ENCODE measurements around the gene FANCD2.

DNA sequence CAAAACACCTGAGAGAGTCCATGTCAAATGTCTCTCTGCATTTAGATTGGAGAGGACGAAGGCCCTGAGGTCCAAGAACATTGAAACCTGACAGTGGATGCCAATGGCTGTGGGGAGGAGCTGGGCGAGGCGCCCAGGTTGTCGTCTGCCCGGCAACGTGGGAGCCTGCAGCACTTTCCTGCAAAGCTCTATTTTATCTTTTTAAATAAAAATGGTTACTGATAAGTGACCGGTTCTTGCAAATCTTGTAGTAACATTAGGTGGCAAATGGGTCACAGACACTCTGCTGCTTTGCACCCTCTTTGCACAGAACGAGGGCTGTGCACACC, 19.5 kb upstream of the FANCD2 start:
- TF ChIP-seq, protein P1, sequence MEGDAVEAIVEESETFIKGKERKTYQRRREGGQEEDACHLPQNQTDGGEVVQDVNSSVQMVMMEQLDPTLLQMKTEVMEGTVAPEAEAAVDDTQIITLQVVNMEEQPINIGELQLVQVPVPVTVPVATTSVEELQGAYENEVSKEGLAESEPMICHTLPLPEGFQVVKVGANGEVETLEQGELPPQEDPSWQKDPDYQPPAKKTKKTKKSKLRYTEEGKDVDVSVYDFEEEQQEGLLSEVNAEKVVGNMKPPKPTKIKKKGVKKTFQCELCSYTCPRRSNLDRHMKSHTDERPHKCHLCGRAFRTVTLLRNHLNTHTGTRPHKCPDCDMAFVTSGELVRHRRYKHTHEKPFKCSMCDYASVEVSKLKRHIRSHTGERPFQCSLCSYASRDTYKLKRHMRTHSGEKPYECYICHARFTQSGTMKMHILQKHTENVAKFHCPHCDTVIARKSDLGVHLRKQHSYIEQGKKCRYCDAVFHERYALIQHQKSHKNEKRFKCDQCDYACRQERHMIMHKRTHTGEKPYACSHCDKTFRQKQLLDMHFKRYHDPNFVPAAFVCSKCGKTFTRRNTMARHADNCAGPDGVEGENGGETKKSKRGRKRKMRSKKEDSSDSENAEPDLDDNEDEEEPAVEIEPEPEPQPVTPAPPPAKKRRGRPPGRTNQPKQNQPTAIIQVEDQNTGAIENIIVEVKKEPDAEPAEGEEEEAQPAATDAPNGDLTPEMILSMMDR (IDR thresholded peaks at IDR 0.05), result no peak
- TF ChIP-seq POLR2A (IDR thresholded peaks at IDR 0.05), result no peak
